Brain microvascular endothelial cell (primary cell): Measurements from ENCODE around the gene RIIAD1.

Experiments used
- DNase-seq: peaks from one replicate; pipeline ENCODE4 v3.0.0-alpha.2; 2020
- H3K27ac ChIP-seq: fragments of 250-450 bp; sonication (Bioruptor Pico); 2 replicates; pipeline ENCODE4 v1.5.1; 2020; ENCODE audit warnings: mild to moderate bottlenecking, moderate library complexity
- H3K27me3 ChIP-seq: fragments of 250-450 bp; sonication (Bioruptor Pico); replicated peaks from 2 replicates; pipeline ENCODE4 v1.5.1; 2020; ENCODE audit warnings: mild to moderate bottlenecking
- H3K36me3 ChIP-seq: fragments of 250-450 bp; sonication (Bioruptor Pico); replicated peaks from 2 replicates; pipeline ENCODE4 v1.5.1; 2020; ENCODE audit warnings: mild to moderate bottlenecking
- H3K4me3 ChIP-seq: 2 replicates; pipeline ENCODE4 v1.5.1; 2011; ENCODE audit warnings: low read depth, mild to moderate bottlenecking, control low read depth, low read length, moderate library complexity
- in situ Hi-C: cut with HindIII; loops from 2 replicates; pipeline ENCODE4 v1.10.0; 2017; ENCODE audit warnings: low sequenced_read_pairs, low pct_ligation_motif_present
- TF ChIP-seq, protein P1 (sequence below): IDR thresholded peaks from 2 replicates; pipeline ENCODE4 v1.5.1; 2011; ENCODE audit warnings: low read depth, mild to moderate bottlenecking, moderate library complexity, low read length, control low read depth, inconsistent platforms; ENCODE audit errors: missing control alignments

RIIAD1 gene

GRCh38 chr1:151706464-151707415 is 14.6 kb upstream of the RIIAD1 start:
- no peaks in the 10 kb centered on the region for H3K27me3 ChIP-seq
- no peak for DNase-seq
- no peak overlapping the region for H3K4me3 ChIP-seq
- in situ Hi-C loops: no loop called here
- no peaks in the 10 kb centered on the region for H3K36me3 ChIP-seq
- TF ChIP-seq, protein P1, sequence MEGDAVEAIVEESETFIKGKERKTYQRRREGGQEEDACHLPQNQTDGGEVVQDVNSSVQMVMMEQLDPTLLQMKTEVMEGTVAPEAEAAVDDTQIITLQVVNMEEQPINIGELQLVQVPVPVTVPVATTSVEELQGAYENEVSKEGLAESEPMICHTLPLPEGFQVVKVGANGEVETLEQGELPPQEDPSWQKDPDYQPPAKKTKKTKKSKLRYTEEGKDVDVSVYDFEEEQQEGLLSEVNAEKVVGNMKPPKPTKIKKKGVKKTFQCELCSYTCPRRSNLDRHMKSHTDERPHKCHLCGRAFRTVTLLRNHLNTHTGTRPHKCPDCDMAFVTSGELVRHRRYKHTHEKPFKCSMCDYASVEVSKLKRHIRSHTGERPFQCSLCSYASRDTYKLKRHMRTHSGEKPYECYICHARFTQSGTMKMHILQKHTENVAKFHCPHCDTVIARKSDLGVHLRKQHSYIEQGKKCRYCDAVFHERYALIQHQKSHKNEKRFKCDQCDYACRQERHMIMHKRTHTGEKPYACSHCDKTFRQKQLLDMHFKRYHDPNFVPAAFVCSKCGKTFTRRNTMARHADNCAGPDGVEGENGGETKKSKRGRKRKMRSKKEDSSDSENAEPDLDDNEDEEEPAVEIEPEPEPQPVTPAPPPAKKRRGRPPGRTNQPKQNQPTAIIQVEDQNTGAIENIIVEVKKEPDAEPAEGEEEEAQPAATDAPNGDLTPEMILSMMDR: no peak
- no peak overlapping the region for H3K27ac ChIP-seq

- in situ Hi-C loops: no loop called here
- no peaks in the 10 kb centered on the region for H3K36me3 ChIP-seq
- DNase-seq: no peak
- TF ChIP-seq, protein P1: no peak
- H3K4me3 ChIP-seq: no peak overlapping the region
- no peaks in the 10 kb centered on the region for H3K27me3 ChIP-seq
- no peak overlapping the region for H3K27ac ChIP-seq
These were observed 13.7 kb upstream of the RIIAD1 start for GRCh38 chr1:151707541-151708065.

DNA sequence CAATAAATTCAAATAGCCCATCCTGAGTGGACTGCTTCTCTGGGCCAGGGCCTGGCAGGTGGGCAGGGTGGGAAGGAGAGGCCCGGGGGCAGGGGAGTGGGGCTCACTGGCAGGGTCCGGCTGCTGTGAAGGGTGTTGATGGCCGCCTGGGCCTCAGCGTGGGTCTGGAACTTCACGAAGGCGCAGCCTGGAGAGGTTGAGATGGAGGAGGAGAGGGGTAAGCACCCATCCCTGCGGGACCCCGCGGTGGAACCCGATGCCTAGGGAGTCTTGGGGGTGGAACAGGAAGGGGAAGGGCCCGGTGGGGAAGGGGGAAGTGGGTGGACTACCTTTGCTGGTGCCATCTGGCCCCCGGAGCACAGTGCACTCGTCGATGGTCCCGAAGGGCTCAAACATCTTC is 12.4 kb upstream of the RIIAD1 start:
- Histone ChIP-seq H3K27me3 (peaks cover 2% of the 10 kb centered on the region), H3K4me3 (no peak overlapping the region), H3K27ac (no peak overlapping the region), H3K36me3 (no peaks in the 10 kb centered on the region)
- no peak for DNase-seq
- in situ Hi-C loops: no loop called here
- TF ChIP-seq, protein P1: no peak

DNA sequence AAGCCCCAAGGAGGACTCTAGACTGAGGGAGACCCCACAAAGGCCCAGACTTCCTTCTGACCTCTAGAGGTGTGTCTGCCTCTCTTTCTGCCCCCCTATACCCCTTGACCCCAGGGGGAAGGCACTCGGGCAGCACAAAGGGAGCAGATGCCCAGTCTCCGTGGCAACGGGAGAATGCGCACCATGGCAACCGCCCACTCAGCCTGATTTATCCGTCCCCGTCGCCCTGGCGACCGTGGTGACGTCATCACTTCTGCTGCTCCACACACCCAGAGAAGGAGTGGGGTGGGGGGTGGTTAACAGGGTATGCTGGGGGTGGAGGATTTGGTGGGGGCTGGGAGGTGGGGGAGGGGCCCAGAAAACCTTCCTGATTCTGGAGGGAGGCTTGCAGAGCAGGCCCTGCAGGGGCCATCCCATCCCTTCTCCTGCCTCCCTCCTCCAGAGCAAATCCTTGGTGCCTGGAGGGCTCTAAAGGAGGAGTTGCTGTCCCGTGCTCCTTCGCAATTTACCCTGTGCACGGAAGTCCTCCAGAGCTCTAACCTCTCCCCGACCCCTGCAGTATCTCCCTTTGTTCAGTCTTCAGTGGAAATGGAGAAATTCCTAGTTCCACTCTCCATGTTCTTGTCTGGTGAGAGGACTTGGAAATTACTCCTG is 11.0 kb upstream of the RIIAD1 start:
- no peaks in the 10 kb centered on the region for H3K36me3 ChIP-seq
- DNase-seq: peak; percentile 74
- no peak overlapping the region for H3K27ac ChIP-seq
- no peak overlapping the region for H3K4me3 ChIP-seq
- in situ Hi-C loops: no loop called here
- H3K27me3 ChIP-seq: peaks cover 7% of the 10 kb centered on the region
- TF ChIP-seq, protein P1: no peak

DNA sequence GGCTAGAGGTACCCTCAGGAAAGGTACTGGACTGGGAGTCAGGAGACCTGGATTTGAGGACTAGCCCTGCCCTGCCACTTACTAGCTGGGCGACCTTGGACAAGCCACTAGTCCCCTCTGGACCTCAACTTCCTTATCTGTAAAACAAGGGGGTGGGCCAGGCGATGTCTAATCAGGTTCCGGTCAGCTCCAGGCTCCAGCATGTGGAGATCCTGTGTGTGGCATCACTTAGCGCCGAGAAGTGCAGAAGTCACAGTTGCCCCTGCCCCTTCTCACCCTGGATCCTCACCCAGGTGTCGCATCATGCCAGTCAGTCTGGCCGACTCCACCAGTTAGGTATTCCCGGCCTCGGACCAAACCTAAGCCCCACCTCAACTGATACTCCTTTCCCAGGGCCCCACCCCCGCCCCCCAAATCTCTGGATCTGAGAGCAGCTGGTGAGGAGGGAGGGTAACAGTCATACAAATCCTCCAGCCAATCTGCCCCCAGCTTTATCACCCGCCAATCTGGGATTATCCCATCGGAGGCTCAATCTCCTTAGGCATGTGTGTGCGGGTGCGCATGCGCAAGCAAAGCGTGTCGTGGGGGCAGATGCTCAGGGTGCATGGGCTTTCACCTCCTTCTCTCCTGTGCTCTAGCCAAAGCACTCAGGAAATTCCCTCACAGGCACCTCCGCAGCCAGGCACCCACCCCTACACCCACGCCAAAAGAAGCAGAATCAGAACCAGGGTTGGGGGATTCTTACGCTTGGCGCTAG is 10.1 kb upstream of the RIIAD1 start:
- DNase-seq: no peak
- Histone ChIP-seq H3K4me3 (no peak overlapping the region), H3K27ac (no peak overlapping the region), H3K36me3 (no peaks in the 10 kb centered on the region), H3K27me3 (peaks cover 16% of the 10 kb centered on the region)
- TF ChIP-seq, protein P1: no peak
- in situ Hi-C loops: no loop called here
